Measurements from ENCODE around the gene SLC6A11.
A peak's percentile ranks its signal among the peaks of the same experiment; 100 is the strongest.

Gene SLC6A11

GRCh38 chr3:10955711-10956453 lies 139.9 kb downstream of the SLC6A11 start:
- Mint-ChIP-seq H3K4me1 (no peaks in the 10 kb centered on the region), H3K36me3 (no peaks in the 10 kb centered on the region), H3K9me3 (no peaks in the 10 kb centered on the region), H3K27ac (no peak overlapping the region), H3K4me3 (no peak overlapping the region)
- ATAC-seq, result no peak
- no peak for DNase-seq (ENCODE audit: low spot score in 2 of 2)

- H3K4me3 Mint-ChIP-seq, result no peak overlapping the region
- no peaks in the 10 kb centered on the region for H3K4me1 Mint-ChIP-seq
- no peaks in the 10 kb centered on the region for H3K36me3 Mint-ChIP-seq
- H3K27ac Mint-ChIP-seq, result no peak overlapping the region
- H3K9me3 Mint-ChIP-seq, result no peaks in the 10 kb centered on the region
- ATAC-seq (no peak), DNase-seq (ENCODE audit: low spot score in 2 of 2) (no peak)
Observed at GRCh38 chr3:10956531-10956930, 140.5 kb downstream of the SLC6A11 start.

GRCh38 chr3:10956986-10957385 lies 141.0 kb downstream of the SLC6A11 start:
- DNase-seq (ENCODE audit: low spot score in 2 of 2), result no peak
- no peak overlapping the region for H3K27ac Mint-ChIP-seq
- no peaks in the 10 kb centered on the region for H3K36me3 Mint-ChIP-seq
- no peak overlapping the region for H3K4me3 Mint-ChIP-seq
- no peaks in the 10 kb centered on the region for H3K9me3 Mint-ChIP-seq
- ATAC-seq, result no peak
- H3K4me1 Mint-ChIP-seq, result no peaks in the 10 kb centered on the region

- ATAC-seq, result no peak
Observed at GRCh38 chr3:10957976-10958749, 142.1 kb downstream of the SLC6A11 start.

GRCh38 chr3:10960255-10960654 lies 144.2 kb downstream of the SLC6A11 start:
- DNase-seq (ENCODE audit: low spot score in 2 of 2) (no peak), ATAC-seq (no peak)
- Mint-ChIP-seq H3K4me1 (no peaks in the 10 kb centered on the region), H3K36me3 (no peaks in the 10 kb centered on the region), H3K27ac (no peak overlapping the region), H3K9me3 (no peaks in the 10 kb centered on the region), H3K4me3 (no peak overlapping the region)

More at GRCh38 chr3:10957976-10958749, 142.1 kb downstream of the SLC6A11 start:
- Mint-ChIP-seq H3K4me3 (no peak overlapping the region), H3K36me3 (no peaks in the 10 kb centered on the region), H3K9me3 (no peaks in the 10 kb centered on the region), H3K4me1 (no peaks in the 10 kb centered on the region), H3K27ac (no peak overlapping the region)
- DNase-seq (ENCODE audit: low spot score in 2 of 2), result no peak

GRCh38 chr3:10961921-10962320 lies 145.9 kb downstream of the SLC6A11 start:
- ATAC-seq (no peak), DNase-seq (ENCODE audit: low spot score in 2 of 2) (no peak)
- Mint-ChIP-seq H3K4me1 (no peaks in the 10 kb centered on the region), H3K27ac (no peak overlapping the region), H3K4me3 (no peak overlapping the region), H3K36me3 (no peaks in the 10 kb centered on the region), H3K9me3 (no peaks in the 10 kb centered on the region)

- no peak overlapping the region for H3K4me3 Mint-ChIP-seq
- H3K4me1 Mint-ChIP-seq, result no peaks in the 10 kb centered on the region
- H3K27ac Mint-ChIP-seq, result no peak overlapping the region
- ATAC-seq, result no peak
- H3K36me3 Mint-ChIP-seq, result no peaks in the 10 kb centered on the region
- no peaks in the 10 kb centered on the region for H3K9me3 Mint-ChIP-seq
- no peak for DNase-seq (ENCODE audit: low spot score in 2 of 2)
Observed at GRCh38 chr3:10962481-10963036, 146.5 kb downstream of the SLC6A11 start.

GRCh38 chr3:10964537-10965167 lies 148.6 kb downstream of the SLC6A11 start:
- no peak overlapping the region for H3K27ac Mint-ChIP-seq
- DNase-seq (ENCODE audit: low spot score in 2 of 2), result no peak
- no peak for ATAC-seq
- H3K4me3 Mint-ChIP-seq, result no peak overlapping the region
- H3K9me3 Mint-ChIP-seq, result no peaks in the 10 kb centered on the region
- H3K4me1 Mint-ChIP-seq, result no peaks in the 10 kb centered on the region
- H3K36me3 Mint-ChIP-seq, result no peaks in the 10 kb centered on the region

GRCh38 chr3:10968401-10968800 lies 152.4 kb downstream of the SLC6A11 start:
- no peak for DNase-seq (ENCODE audit: low spot score in 2 of 2)
- Mint-ChIP-seq H3K4me1 (no peaks in the 10 kb centered on the region), H3K27ac (no peak overlapping the region), H3K9me3 (no peaks in the 10 kb centered on the region), H3K36me3 (no peaks in the 10 kb centered on the region), H3K4me3 (no peak overlapping the region)
- ATAC-seq, result no peak

GRCh38 chr3:10970306-10970960 lies 154.4 kb downstream of the SLC6A11 start:
- no peak for ATAC-seq
- H3K36me3 Mint-ChIP-seq, result no peaks in the 10 kb centered on the region
- no peak for DNase-seq (ENCODE audit: low spot score in 2 of 2)
- no peak overlapping the region for H3K27ac Mint-ChIP-seq
- H3K4me1 Mint-ChIP-seq, result no peaks in the 10 kb centered on the region
- no peaks in the 10 kb centered on the region for H3K9me3 Mint-ChIP-seq
- H3K4me3 Mint-ChIP-seq, result no peak overlapping the region

GRCh38 chr3:10972072-10972782 lies 156.2 kb downstream of the SLC6A11 start:
- peak overlapping the region; percentile 15 for H3K27ac Mint-ChIP-seq
- H3K4me3 Mint-ChIP-seq, result no peak overlapping the region
- no peaks in the 10 kb centered on the region for H3K36me3 Mint-ChIP-seq
- H3K9me3 Mint-ChIP-seq, result no peaks in the 10 kb centered on the region
- ATAC-seq (no peak), DNase-seq (ENCODE audit: low spot score in 2 of 2) (no peak)
- no peaks in the 10 kb centered on the region for H3K4me1 Mint-ChIP-seq

- Mint-ChIP-seq H3K4me1 (no peaks in the 10 kb centered on the region), H3K27ac (no peak overlapping the region), H3K36me3 (no peaks in the 10 kb centered on the region), H3K4me3 (no peak overlapping the region), H3K9me3 (no peaks in the 10 kb centered on the region)
- no peak for ATAC-seq
- DNase-seq (ENCODE audit: low spot score in 2 of 2), result no peak
Observed at GRCh38 chr3:10973046-10973595, 157.1 kb downstream of the SLC6A11 start.

- no peaks in the 10 kb centered on the region for H3K36me3 Mint-ChIP-seq
- no peak overlapping the region for H3K27ac Mint-ChIP-seq
- DNase-seq (ENCODE audit: low spot score in 2 of 2) (no peak), ATAC-seq (no peak)
- no peaks in the 10 kb centered on the region for H3K4me1 Mint-ChIP-seq
- no peak overlapping the region for H3K4me3 Mint-ChIP-seq
- H3K9me3 Mint-ChIP-seq, result no peaks in the 10 kb centered on the region
Observed at GRCh38 chr3:10974131-10974530, 158.1 kb downstream of the SLC6A11 start.

GRCh38 chr3:10974746-10975375 lies 158.8 kb downstream of the SLC6A11 start:
- Mint-ChIP-seq H3K4me3 (no peak overlapping the region), H3K27ac (no peak overlapping the region), H3K9me3 (no peaks in the 10 kb centered on the region), H3K4me1 (no peaks in the 10 kb centered on the region), H3K36me3 (no peaks in the 10 kb centered on the region)
- no peak for DNase-seq (ENCODE audit: low spot score in 2 of 2)
- ATAC-seq, result no peak

Data from stimulated activated effector memory CD8-positive, alpha-beta T cell treated with anti-CD3 and anti-CD28 coated beads, Interleukin-12 subunit alpha, Interleukin-12 subunit beta, amount 100 ng/mL, for 72 hours (primary cell).